ENCODE measurements around the gene CHEK1.
A peak's percentile ranks its signal among the peaks of the same experiment; 100 is the strongest.

The CHEK1 gene

GRCh38 chr11:125594958-125595357, 30.0 kb upstream of the CHEK1 start:
- H3K4me1 Mint-ChIP-seq: peaks cover 49% of the 10 kb centered on the region
- no peak overlapping the region for H3K4me3 Mint-ChIP-seq
- H3K27ac Mint-ChIP-seq (ENCODE audit: low read depth): peak overlapping the region; percentile 40
- ATAC-seq (replicated peaks; ENCODE audit: extremely low read depth, poor library complexity, severe bottlenecking) (no peak), DNase-seq (ENCODE audit: low spot score in 2 of 2) (no peak)
- peaks cover 41% of the 10 kb centered on the region for H3K36me3 Mint-ChIP-seq (ENCODE audit: insufficient read depth)
- H3K9me3 Mint-ChIP-seq: no peaks in the 10 kb centered on the region
- H3K27me3 Mint-ChIP-seq: no peaks in the 10 kb centered on the region

- no peak for ATAC-seq (replicated peaks; ENCODE audit: extremely low read depth, poor library complexity, severe bottlenecking)
- Mint-ChIP-seq H3K4me1 (peaks cover 19% of the 10 kb centered on the region), H3K27ac (ENCODE audit: low read depth) (no peak overlapping the region), H3K4me3 (no peak overlapping the region), H3K9me3 (no peaks in the 10 kb centered on the region), H3K27me3 (no peaks in the 10 kb centered on the region), H3K36me3 (ENCODE audit: insufficient read depth) (peaks cover 74% of the 10 kb centered on the region)
- DNase-seq (ENCODE audit: low spot score in 2 of 2): no peak
These were observed 24.3 kb upstream of the CHEK1 start for GRCh38 chr11:125600663-125601062.

- no peak for DNase-seq (ENCODE audit: low spot score in 2 of 2)
- peaks cover 84% of the 10 kb centered on the region for H3K36me3 Mint-ChIP-seq (ENCODE audit: insufficient read depth)
These were observed 21.8 kb upstream of the CHEK1 start for GRCh38 chr11:125603207-125603606.

GRCh38 chr11:125605417-125605816, 19.5 kb upstream of the CHEK1 start:
- DNase-seq (ENCODE audit: low spot score in 2 of 2): no peak
- Mint-ChIP-seq H3K4me3 (no peak overlapping the region), H3K4me1 (peaks cover 8% of the 10 kb centered on the region), H3K36me3 (ENCODE audit: insufficient read depth) (peaks cover 87% of the 10 kb centered on the region), H3K27me3 (no peaks in the 10 kb centered on the region), H3K27ac (ENCODE audit: low read depth) (no peak overlapping the region), H3K9me3 (no peaks in the 10 kb centered on the region)
- no peak for ATAC-seq (replicated peaks; ENCODE audit: extremely low read depth, poor library complexity, severe bottlenecking)

More at GRCh38 chr11:125603207-125603606, 21.8 kb upstream of the CHEK1 start:
- no peak for ATAC-seq (replicated peaks; ENCODE audit: extremely low read depth, poor library complexity, severe bottlenecking)
- no peaks in the 10 kb centered on the region for H3K27me3 Mint-ChIP-seq
- H3K4me3 Mint-ChIP-seq: no peak overlapping the region
- peaks cover 8% of the 10 kb centered on the region for H3K4me1 Mint-ChIP-seq
- no peak overlapping the region for H3K27ac Mint-ChIP-seq (ENCODE audit: low read depth)
- no peaks in the 10 kb centered on the region for H3K9me3 Mint-ChIP-seq

GRCh38 chr11:125609545-125609944, 15.4 kb upstream of the CHEK1 start:
- no peak overlapping the region for H3K27ac Mint-ChIP-seq (ENCODE audit: low read depth)
- no peak for ATAC-seq (replicated peaks; ENCODE audit: extremely low read depth, poor library complexity, severe bottlenecking)
- DNase-seq (ENCODE audit: low spot score in 2 of 2): no peak
- H3K9me3 Mint-ChIP-seq: no peaks in the 10 kb centered on the region
- H3K36me3 Mint-ChIP-seq (ENCODE audit: insufficient read depth): peaks cover 87% of the 10 kb centered on the region
- H3K4me3 Mint-ChIP-seq: no peak overlapping the region
- no peaks in the 10 kb centered on the region for H3K4me1 Mint-ChIP-seq
- no peaks in the 10 kb centered on the region for H3K27me3 Mint-ChIP-seq

GRCh38 chr11:125618383-125618782, 6.6 kb upstream of the CHEK1 start:
- Mint-ChIP-seq H3K27ac (ENCODE audit: low read depth) (no peak overlapping the region), H3K36me3 (ENCODE audit: insufficient read depth) (peaks cover 63% of the 10 kb centered on the region), H3K27me3 (no peaks in the 10 kb centered on the region), H3K4me1 (no peaks in the 10 kb centered on the region), H3K9me3 (no peaks in the 10 kb centered on the region), H3K4me3 (no peak overlapping the region)
- ATAC-seq (replicated peaks; ENCODE audit: extremely low read depth, poor library complexity, severe bottlenecking) (no peak), DNase-seq (ENCODE audit: low spot score in 2 of 2) (no peak)

GRCh38 chr11:125621995-125622394, 3.0 kb upstream of the CHEK1 start:
- Mint-ChIP-seq H3K27me3 (no peaks in the 10 kb centered on the region), H3K9me3 (no peaks in the 10 kb centered on the region), H3K27ac (ENCODE audit: low read depth) (no peak overlapping the region), H3K4me1 (peaks cover 20% of the 10 kb centered on the region), H3K36me3 (ENCODE audit: insufficient read depth) (peaks cover 41% of the 10 kb centered on the region), H3K4me3 (no peak overlapping the region)
- no peak for DNase-seq (ENCODE audit: low spot score in 2 of 2)
- no peak for ATAC-seq (replicated peaks; ENCODE audit: extremely low read depth, poor library complexity, severe bottlenecking)

GRCh38 chr11:125623064-125623463, 1.9 kb upstream of the CHEK1 start:
- ATAC-seq (replicated peaks; ENCODE audit: extremely low read depth, poor library complexity, severe bottlenecking) (no peak), DNase-seq (ENCODE audit: low spot score in 2 of 2) (no peak)
- peaks cover 38% of the 10 kb centered on the region for H3K36me3 Mint-ChIP-seq (ENCODE audit: insufficient read depth)
- H3K4me3 Mint-ChIP-seq: no peak overlapping the region
- H3K27me3 Mint-ChIP-seq: no peaks in the 10 kb centered on the region
- peak overlapping the region; percentile 51 for H3K27ac Mint-ChIP-seq (ENCODE audit: low read depth)
- H3K9me3 Mint-ChIP-seq: no peaks in the 10 kb centered on the region
- peaks cover 24% of the 10 kb centered on the region for H3K4me1 Mint-ChIP-seq

- DNase-seq (ENCODE audit: low spot score in 2 of 2) (no peak), ATAC-seq (replicated peaks; ENCODE audit: extremely low read depth, poor library complexity, severe bottlenecking) (no peak)
- Mint-ChIP-seq H3K4me3 (peak overlapping the region; percentile 88), H3K9me3 (no peaks in the 10 kb centered on the region), H3K27ac (ENCODE audit: low read depth) (peak overlapping the region; percentile 90), H3K27me3 (no peaks in the 10 kb centered on the region), H3K36me3 (ENCODE audit: insufficient read depth) (peaks cover 18% of the 10 kb centered on the region), H3K4me1 (peaks cover 24% of the 10 kb centered on the region)
These were observed 264 bp downstream of the CHEK1 start for GRCh38 chr11:125625225-125625629.

- Mint-ChIP-seq H3K9me3 (no peaks in the 10 kb centered on the region), H3K36me3 (ENCODE audit: insufficient read depth) (peaks cover 12% of the 10 kb centered on the region), H3K27ac (ENCODE audit: low read depth) (peak overlapping the region; percentile 90), H3K4me3 (peak overlapping the region; percentile 88), H3K27me3 (no peaks in the 10 kb centered on the region), H3K4me1 (peaks cover 24% of the 10 kb centered on the region)
- ATAC-seq (replicated peaks; ENCODE audit: extremely low read depth, poor library complexity, severe bottlenecking) (peak; percentile 91), DNase-seq (ENCODE audit: low spot score in 2 of 2) (peak; percentile 71 to 72)
These were observed 796 bp downstream of the CHEK1 start for GRCh38 chr11:125625630-125626287.

GRCh38 chr11:125626288-125626950, 1.5 kb downstream of the CHEK1 start:
- Mint-ChIP-seq H3K27ac (ENCODE audit: low read depth) (peak overlapping the region; percentile 90), H3K4me1 (peaks cover 24% of the 10 kb centered on the region), H3K36me3 (ENCODE audit: insufficient read depth) (peaks cover 7% of the 10 kb centered on the region), H3K9me3 (no peaks in the 10 kb centered on the region), H3K4me3 (peak overlapping the region; percentile 88), H3K27me3 (no peaks in the 10 kb centered on the region)
- ATAC-seq (replicated peaks; ENCODE audit: extremely low read depth, poor library complexity, severe bottlenecking) (peak; percentile 54), DNase-seq (ENCODE audit: low spot score in 2 of 2) (no peak)

GRCh38 chr11:125627236-125627910, 2.4 kb downstream of the CHEK1 start:
- no peak for ATAC-seq (replicated peaks; ENCODE audit: extremely low read depth, poor library complexity, severe bottlenecking)
- H3K4me1 Mint-ChIP-seq: peaks cover 24% of the 10 kb centered on the region
- peak overlapping the region; percentile 88 for H3K4me3 Mint-ChIP-seq
- peaks cover 7% of the 10 kb centered on the region for H3K36me3 Mint-ChIP-seq (ENCODE audit: insufficient read depth)
- no peaks in the 10 kb centered on the region for H3K27me3 Mint-ChIP-seq
- H3K9me3 Mint-ChIP-seq: no peaks in the 10 kb centered on the region
- no peak for DNase-seq (ENCODE audit: low spot score in 2 of 2)
- peak overlapping the region; percentile 90 for H3K27ac Mint-ChIP-seq (ENCODE audit: low read depth)

- no peak overlapping the region for H3K4me3 Mint-ChIP-seq
These were observed 12.9 kb downstream of the CHEK1 start for GRCh38 chr11:125637840-125638239.

More at GRCh38 chr11:125637840-125638239, 12.9 kb downstream of the CHEK1 start:
- Mint-ChIP-seq H3K4me1 (no peaks in the 10 kb centered on the region), H3K27me3 (no peaks in the 10 kb centered on the region), H3K27ac (ENCODE audit: low read depth) (no peak overlapping the region), H3K9me3 (no peaks in the 10 kb centered on the region), H3K36me3 (ENCODE audit: insufficient read depth) (peaks cover 10% of the 10 kb centered on the region)
- DNase-seq (ENCODE audit: low spot score in 2 of 2) (no peak), ATAC-seq (replicated peaks; ENCODE audit: extremely low read depth, poor library complexity, severe bottlenecking) (no peak)

Data from central memory CD8-positive, alpha-beta T cell (primary cell).